Measurements from ENCODE around the gene FST.

Gene FST, protein sequence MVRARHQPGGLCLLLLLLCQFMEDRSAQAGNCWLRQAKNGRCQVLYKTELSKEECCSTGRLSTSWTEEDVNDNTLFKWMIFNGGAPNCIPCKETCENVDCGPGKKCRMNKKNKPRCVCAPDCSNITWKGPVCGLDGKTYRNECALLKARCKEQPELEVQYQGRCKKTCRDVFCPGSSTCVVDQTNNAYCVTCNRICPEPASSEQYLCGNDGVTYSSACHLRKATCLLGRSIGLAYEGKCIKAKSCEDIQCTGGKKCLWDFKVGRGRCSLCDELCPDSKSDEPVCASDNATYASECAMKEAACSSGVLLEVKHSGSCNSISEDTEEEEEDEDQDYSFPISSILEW

DNA sequence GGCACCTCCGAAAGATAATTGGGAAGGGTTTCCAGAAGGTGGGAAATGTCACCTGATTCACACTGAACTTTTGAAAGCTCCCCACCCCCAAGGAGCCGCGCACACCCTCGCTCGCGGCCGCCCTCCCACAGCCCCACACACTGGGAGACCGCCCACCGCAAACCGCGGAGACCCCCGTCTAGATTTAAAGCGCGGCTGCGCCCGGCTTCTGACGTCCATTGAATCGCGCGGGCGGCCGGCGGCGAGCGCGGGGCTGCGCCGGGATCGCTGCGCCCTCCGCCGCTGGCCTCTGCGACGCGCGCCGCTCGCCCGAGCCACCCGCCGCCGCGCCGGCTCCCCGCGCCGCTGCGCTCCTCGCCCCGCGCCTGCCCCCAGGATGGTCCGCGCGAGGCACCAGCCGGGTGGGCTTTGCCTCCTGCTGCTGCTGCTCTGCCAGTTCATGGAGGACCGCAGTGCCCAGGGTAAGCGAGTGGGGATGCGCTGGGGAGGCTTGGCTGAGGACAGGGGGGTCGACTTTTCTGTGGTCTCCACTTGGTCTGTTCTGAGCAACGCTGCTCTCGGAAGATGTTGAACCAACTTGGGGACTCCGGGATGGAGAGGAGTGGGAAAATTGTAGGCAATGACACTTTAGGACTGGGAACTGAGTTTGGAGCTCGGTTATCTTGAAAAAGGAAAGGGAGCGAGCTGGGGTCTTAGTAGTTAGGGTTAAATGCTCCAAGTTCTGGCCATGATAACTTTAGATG is at the start of gene FST:
Gene FST (plus strand): TSS at position 214 of the 743 bp plus-strand sequence. CDS start 163 bp downstream, at position 377.
- DNase-seq = no peak

DNA sequence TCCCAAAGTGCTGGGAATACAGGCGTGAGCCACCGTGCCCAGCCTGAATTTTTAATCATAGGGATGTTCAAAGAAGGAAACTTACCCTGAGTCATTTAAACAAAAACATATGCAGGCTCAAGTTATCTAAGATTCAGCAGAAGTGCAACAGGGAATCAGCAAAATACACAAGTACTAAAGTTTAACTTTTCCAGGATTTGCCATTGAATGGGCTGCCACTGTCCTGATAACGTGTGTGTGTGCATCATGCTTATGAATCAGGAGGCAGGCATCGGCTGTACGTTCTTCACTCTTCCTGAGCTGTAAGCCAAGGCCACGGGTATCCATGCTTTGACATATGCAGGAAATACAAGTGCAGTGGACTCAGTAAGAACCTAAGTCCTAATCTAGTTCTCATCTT is 48.8 kb upstream of the FST start:
- DNase-seq = no peak

- DNase-seq = no peak
Measured at GRCh38 chr5:53433026-53433425, 47.4 kb upstream of the FST start.

GRCh38 chr5:53434541-53434940 is 45.9 kb upstream of the FST start:
- DNase-seq = no peak

- no peak for DNase-seq
Measured at GRCh38 chr5:53436480-53437191, 43.8 kb upstream of the FST start.

DNA sequence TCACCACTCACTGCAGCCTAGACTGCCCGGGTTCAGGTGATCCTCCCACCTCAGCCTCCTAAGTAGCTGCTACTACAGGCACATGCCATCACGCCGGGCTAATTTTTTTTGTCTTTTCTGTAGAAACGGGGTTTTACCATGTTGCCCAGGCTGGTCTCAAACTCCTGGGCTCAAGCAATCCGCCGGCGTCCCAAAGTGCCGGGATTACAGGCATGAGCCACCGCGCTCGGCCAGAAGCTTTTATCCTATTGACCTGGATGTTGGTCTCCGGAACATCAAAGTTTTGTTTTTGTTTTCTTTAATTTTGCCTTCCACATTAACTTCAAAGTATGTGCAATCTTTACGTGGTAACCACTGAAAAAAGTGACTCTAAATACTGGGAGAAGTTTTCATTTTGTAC is 42.4 kb upstream of the FST start:
- DNase-seq = no peak

- no peak for DNase-seq
Measured at GRCh38 chr5:53438486-53439472, 41.6 kb upstream of the FST start.

DNA sequence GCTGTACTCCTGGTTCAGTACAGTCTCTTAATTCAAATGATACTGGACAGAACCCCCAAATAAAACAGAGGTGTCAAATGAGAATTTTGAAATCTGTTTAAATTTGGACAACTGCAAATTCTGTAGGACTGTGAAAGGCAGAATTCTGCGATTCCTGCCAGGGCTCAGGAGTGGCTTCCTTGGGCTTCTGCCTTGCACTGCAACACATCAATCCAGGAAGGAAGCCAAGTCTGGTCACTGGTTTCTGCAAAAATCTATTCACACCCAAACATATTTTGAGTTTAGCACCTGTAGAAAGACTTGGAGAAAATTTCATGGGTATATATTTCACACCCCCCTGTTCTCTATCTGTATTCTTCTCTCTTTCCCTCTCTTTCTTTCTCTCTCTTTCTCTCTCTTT is 37.5 kb upstream of the FST start:
- DNase-seq = no peak

GRCh38 chr5:53445569-53445968 is 34.9 kb upstream of the FST start:
- DNase-seq = no peak

GRCh38 chr5:53446908-53447307 is 33.5 kb upstream of the FST start:
- no peak for DNase-seq

DNA sequence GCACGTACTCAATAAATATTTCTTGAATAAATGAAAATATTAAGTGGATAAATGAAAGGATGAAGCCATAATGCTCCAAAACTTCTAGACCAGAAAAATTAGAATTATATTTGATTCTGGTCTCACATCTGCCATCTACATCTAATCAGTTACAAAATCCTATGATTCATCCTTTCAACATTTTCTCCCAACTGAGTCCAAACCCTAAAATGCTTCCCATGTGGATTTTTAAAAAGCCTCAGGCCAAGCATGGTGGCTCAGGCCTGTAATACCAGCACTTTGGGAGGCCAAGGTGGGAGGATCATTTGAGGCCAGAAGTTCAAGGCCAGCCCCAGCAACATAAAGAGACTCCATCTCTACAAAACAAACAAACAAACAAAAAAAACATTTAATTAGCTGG is 31.6 kb upstream of the FST start:
- no peak for DNase-seq

- DNase-seq = no peak
Measured at GRCh38 chr5:53453898-53454718, 26.3 kb upstream of the FST start.

GRCh38 chr5:53454719-53455000 is 25.8 kb upstream of the FST start:
- no peak for DNase-seq

GRCh38 chr5:53456366-53456765 is 24.1 kb upstream of the FST start:
- no peak for DNase-seq

- DNase-seq = no peak
Measured at GRCh38 chr5:53463909-53464621, 16.4 kb upstream of the FST start.

GRCh38 chr5:53464722-53465121 is 15.7 kb upstream of the FST start:
- DNase-seq = no peak

DNA sequence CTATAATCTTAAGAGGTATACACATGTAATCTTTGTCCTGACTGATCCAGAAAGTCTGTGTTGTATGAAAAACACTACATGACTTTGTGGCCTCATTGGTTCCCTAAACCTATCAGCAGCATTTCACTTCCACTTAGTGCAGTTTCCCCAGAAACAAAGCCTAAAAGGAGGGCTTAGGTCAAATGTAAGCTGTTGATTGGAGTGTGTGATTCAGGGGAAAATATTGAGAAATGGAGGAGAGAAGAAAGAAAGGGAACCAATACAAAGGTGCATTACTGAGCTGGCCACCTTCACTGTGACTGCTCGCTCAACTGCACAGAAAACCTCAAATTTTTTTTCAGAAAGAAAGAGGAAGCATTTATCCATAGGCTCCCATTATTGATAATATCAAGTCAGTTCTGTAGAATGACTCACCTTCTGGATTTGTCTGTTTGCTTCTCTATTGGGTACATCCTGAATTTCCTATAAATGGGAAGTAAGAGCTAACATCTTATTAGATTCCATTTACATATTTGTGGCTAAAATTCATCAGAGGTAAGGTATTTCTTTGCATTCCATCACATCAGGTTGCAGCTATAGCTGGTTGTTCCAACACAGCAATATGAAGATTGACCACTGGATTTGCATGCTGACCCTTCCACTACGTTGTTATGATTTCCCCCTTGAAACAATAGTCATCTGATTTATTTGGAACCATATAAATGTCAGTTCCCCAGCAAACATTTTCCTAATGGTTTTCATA is 10.3 kb upstream of the FST start:
- DNase-seq = no peak

- no peak for DNase-seq
Measured at GRCh38 chr5:53472279-53472678, 8.2 kb upstream of the FST start.

DNA sequence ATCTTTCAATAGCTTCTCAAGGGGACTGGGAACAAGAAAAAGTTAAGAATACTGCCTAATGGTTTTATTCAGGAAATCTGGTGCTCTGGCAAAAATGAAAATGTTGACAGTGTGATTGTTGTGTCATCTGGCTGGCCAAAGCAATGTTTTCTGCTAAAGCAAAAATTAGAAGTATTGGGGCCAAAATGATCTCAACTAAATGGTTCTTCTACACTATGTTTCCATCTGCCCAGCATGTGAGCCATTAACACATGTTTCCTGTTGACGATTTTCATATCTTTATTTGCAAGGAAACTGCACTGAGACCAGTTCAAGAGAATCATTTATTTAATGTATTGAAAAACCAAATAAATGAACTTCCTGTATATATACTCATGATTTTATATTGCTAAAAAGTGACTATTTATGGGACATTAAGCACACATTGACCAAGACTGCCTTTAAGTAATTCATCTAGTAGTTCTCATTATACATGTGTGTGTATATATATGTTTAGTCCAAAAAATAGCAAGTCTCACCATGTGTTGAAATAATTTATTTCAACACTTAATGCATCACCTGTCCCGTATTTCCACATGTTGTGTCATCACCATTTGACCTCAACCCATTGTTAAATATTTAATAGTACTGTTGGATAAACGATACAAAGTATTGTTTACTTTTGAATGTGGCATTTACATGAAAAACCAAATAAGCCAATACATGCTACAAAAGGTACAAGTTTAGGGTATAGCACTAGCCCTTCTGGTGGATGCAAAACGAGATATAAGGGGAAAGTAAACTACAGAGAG is 7.5 kb upstream of the FST start:
- DNase-seq = no peak

DNA sequence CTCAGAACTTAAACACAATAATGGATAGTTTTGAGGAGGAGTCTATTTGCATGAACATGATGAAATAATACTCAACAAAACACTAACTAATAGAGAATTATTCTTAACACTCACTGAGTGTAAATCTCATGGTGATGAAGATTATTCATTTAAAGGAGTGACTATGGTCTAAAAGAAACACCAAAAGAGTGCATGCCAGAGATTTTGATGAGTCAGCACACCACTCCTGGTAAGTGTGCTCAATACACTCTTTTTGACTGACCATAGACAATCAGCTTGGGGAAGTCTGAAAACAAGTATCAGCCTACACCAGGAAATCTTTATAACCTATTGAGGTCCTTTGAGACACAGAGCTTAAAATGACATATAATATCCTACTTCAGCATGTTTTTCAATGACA is 6.8 kb upstream of the FST start:
- no peak for DNase-seq

Measured in SHP77 treated with DMSO at 0.1 percent for 48 hours (cell line).